H1 (cell line): ENCODE measurements around the gene AMZ1. TPM values are rescaled to one million over a fixed set of nuclear protein-coding genes. Genes with fewer than 3 reads are reported as not detected.

Experiments used
- CTCF ChIA-PET: fragments of 300-600 bp; sonication (Branson Sonifier 250); formaldehyde crosslinking; loops from one replicate; lab custom pipeline; 2021; ENCODE audit not compliant: partially characterized antibody; lab: Charles Lee
- POLR2A ChIA-PET: fragments of 300-600 bp; sonication (Branson Sonifier 250); formaldehyde crosslinking; loops from one replicate; lab custom pipeline; 2021; ENCODE audit warnings: inconsistent platforms; ENCODE audit not compliant: partially characterized antibody; lab: Charles Lee
- DNase-seq, 2 experiments: peaks; one replicate each; pipeline versions ENCODE4 v3.0.0 to v3.0.0-alpha.2; 2010 to 2022; ENCODE audit warnings: low spot score in 2 of 2, low read depth in 1 of 2, mixed read lengths in 1 of 2
- FAIRE-seq: peaks from 2 replicates; lab custom pipeline; 2011; peaks lifted over from hg19 to GRCh38; lab: Jason Lieb, UNC
- H2AFZ ChIP-seq: 2 replicates; pipeline ENCODE4 v1.8.1; 2012; ENCODE audit warnings: low read length, inconsistent platforms
- H2AK5ac ChIP-seq: 2 replicates; pipeline ENCODE4 v1.6.1; 2013; ENCODE audit warnings: low read depth, low read length
- H2BK120ac ChIP-seq: replicated peaks from 2 replicates; pipeline ENCODE3; 2013; ENCODE audit warnings: low read depth, low read length, inconsistent platforms
- H2BK12ac ChIP-seq: 2 replicates; pipeline ENCODE4 v1.6.1; 2013; ENCODE audit warnings: low read depth, low read length
- H2BK15ac ChIP-seq: 2 replicates; pipeline ENCODE4 v1.6.1; 2013; ENCODE audit warnings: low read length
- H2BK20ac ChIP-seq: 2 replicates; pipeline ENCODE4 v1.6.1; 2013; ENCODE audit warnings: low read length
- H2BK5ac ChIP-seq: 2 replicates; pipeline ENCODE4 v1.6.1; 2013; ENCODE audit warnings: low read depth, low read length
- H3K14ac ChIP-seq: 2 replicates; pipeline ENCODE4 v1.6.1; 2013; ENCODE audit warnings: inconsistent platforms; ENCODE audit not compliant: insufficient read length
- H3K18ac ChIP-seq: 2 replicates; pipeline ENCODE4 v1.6.1; 2013; ENCODE audit warnings: low read length; ENCODE audit errors: extremely low read depth
- H3K23ac ChIP-seq: 2 replicates; pipeline ENCODE4 v1.6.1; 2013; ENCODE audit warnings: inconsistent platforms; ENCODE audit not compliant: insufficient read length
- H3K23me2 ChIP-seq: 2 replicates; pipeline ENCODE4 v1.6.1; 2013; ENCODE audit warnings: low read depth, low read length
- H3K27ac ChIP-seq: 2 replicates; pipeline ENCODE4 v1.6.1; 2011; ENCODE audit warnings: low read depth, low read length, inconsistent platforms
- H3K27me3 ChIP-seq, 4 experiments: replicated peaks in 1 of 4; 1 replicate in 1 of 4; 2 replicates in 3 of 4; pipeline versions ENCODE4 v1.6.1 to v1.8.1; 2011 to 2013; ENCODE audit warnings: low read length in 3 of 4, mild to moderate bottlenecking in 3 of 4, inconsistent platforms in 2 of 4, mixed read lengths in 2 of 4, moderate library complexity in 1 of 4; ENCODE audit not compliant: control insufficient read depth in 3 of 4, insufficient read depth in 3 of 4; ENCODE audit errors: extremely low read depth in 1 of 4
- H3K36me3 ChIP-seq, 4 experiments: 2 replicates each; pipeline versions ENCODE4 v1.6.1 to v1.8.1; 2011 to 2013; ENCODE audit warnings: mild to moderate bottlenecking in 4 of 4, low read length in 3 of 4, moderate library complexity in 2 of 4, control low read depth in 1 of 4, inconsistent platforms in 1 of 4; ENCODE audit not compliant: insufficient read depth in 4 of 4, control insufficient read depth in 2 of 4
- H3K4ac ChIP-seq: replicated peaks from 2 replicates; pipeline ENCODE3; 2013; ENCODE audit warnings: low read length, low read depth, mixed read lengths, inconsistent platforms; ENCODE audit not compliant: insufficient read length
- H3K4me1 ChIP-seq, 4 experiments: replicated peaks in 1 of 4; 1 replicate in 1 of 4; 2 replicates in 3 of 4; pipeline versions ENCODE4 v1.6.1 to v1.8.1; 2011 to 2013; ENCODE audit warnings: low read length in 3 of 4, inconsistent platforms in 2 of 4, mixed read lengths in 1 of 4; ENCODE audit not compliant: insufficient read depth in 4 of 4, control insufficient read depth in 3 of 4
- H3K4me2 ChIP-seq, 2 experiments: 2 replicates each; pipeline versions ENCODE4 v1.6.1 to v1.8.1; 2011 to 2013; ENCODE audit warnings: low read depth in 2 of 2, low read length in 2 of 2, control low read depth in 1 of 2, inconsistent platforms in 1 of 2, mild to moderate bottlenecking in 1 of 2; ENCODE audit not compliant: insufficient read depth in 1 of 2
- H3K4me3 ChIP-seq, 4 experiments: fragments of 200-600, 300-600 bp in 1 of 4; sonication (generic), shearing (Covaris generic), sonication (Bioruptor Twin) in 1 of 4; 2 replicates each; pipeline versions ENCODE4 v1.5.1 to v1.8.1; 2011 to 2016; ENCODE audit warnings: low read length in 4 of 4, low read depth in 3 of 4, control low read depth in 2 of 4, inconsistent platforms in 2 of 4, mild to moderate bottlenecking in 2 of 4, mixed read lengths in 1 of 4, moderate library complexity in 1 of 4; ENCODE audit not compliant: insufficient read depth in 2 of 4; ENCODE audit errors: extremely low read depth in 1 of 4
- H3K56ac ChIP-seq: replicated peaks from 2 replicates; pipeline ENCODE3; 2013; ENCODE audit warnings: low read depth, mild to moderate bottlenecking, mixed read lengths, low read length, inconsistent platforms; ENCODE audit not compliant: insufficient read length
- H3K79me1 ChIP-seq: 2 replicates; pipeline ENCODE4 v1.6.1; 2013; ENCODE audit warnings: low read depth, low read length, control low read depth
- H3K79me2 ChIP-seq, 2 experiments: 2 replicates each; pipeline versions ENCODE4 v1.6.1 to v1.8.1; 2012 to 2013; ENCODE audit warnings: low read length in 2 of 2, mild to moderate bottlenecking in 2 of 2, inconsistent platforms in 1 of 2; ENCODE audit not compliant: insufficient read depth in 2 of 2, control insufficient read depth in 1 of 2
- H3K9ac ChIP-seq, 4 experiments: replicated peaks in 1 of 4; 1 replicate in 1 of 4; 2 replicates in 3 of 4; pipeline versions ENCODE4 v1.6.1 to v1.8.1; 2011 to 2013; ENCODE audit warnings: low read depth in 3 of 4, low read length in 3 of 4, control low read depth in 2 of 4, mild to moderate bottlenecking in 2 of 4, moderate library complexity in 2 of 4, inconsistent platforms in 1 of 4; ENCODE audit errors: extremely low read depth in 1 of 4
- H3K9me3 ChIP-seq, 2 experiments: 2 replicates each; pipeline versions ENCODE4 v1.6.1 to v1.8.1; 2012 to 2013; ENCODE audit warnings: mild to moderate bottlenecking in 2 of 2, moderate library complexity in 2 of 2, control low read depth in 1 of 2, inconsistent platforms in 1 of 2, low read depth in 1 of 2, low read length in 1 of 2, mixed read lengths in 1 of 2; ENCODE audit not compliant: insufficient read depth in 2 of 2
- H4K20me1 ChIP-seq, 2 experiments: replicated peaks in 1 of 2; 2 replicates each; pipeline versions ENCODE3 to v1.8.1; 2011 to 2013; ENCODE audit warnings: inconsistent platforms in 2 of 2, low read length in 2 of 2, mild to moderate bottlenecking in 1 of 2; ENCODE audit not compliant: insufficient read depth in 2 of 2, control insufficient read depth in 1 of 2
- H4K5ac ChIP-seq: 2 replicates; pipeline ENCODE4 v1.6.1; 2013; ENCODE audit warnings: low read length, low read depth, mixed read lengths, inconsistent platforms; ENCODE audit not compliant: insufficient read length
- H4K8ac ChIP-seq: 2 replicates; pipeline ENCODE4 v1.8.0; 2013; ENCODE audit warnings: mild to moderate bottlenecking, moderate library complexity, low read length, inconsistent platforms; ENCODE audit not compliant: insufficient read depth; ENCODE audit errors: extremely low read depth
- H4K91ac ChIP-seq: replicated peaks from 2 replicates; pipeline ENCODE3; 2013; ENCODE audit warnings: low read length, mixed read lengths, inconsistent platforms; ENCODE audit not compliant: insufficient read length
- ATF3 ChIP-seq: IDR thresholded peaks from 2 replicates; pipeline ENCODE4 v1.6.1; 2011; ENCODE audit warnings: low read depth, mild to moderate bottlenecking, low read length; ENCODE audit not compliant: insufficient read depth
- CHD2 ChIP-seq: IDR thresholded peaks from 2 replicates; pipeline ENCODE4 v1.6.1; 2012; ENCODE audit warnings: low read length, improper control_type of control experiment
- CREB1 ChIP-seq: IDR thresholded peaks from 2 replicates; pipeline ENCODE4 v1.6.1; 2012; ENCODE audit warnings: inconsistent platforms
- CTBP2 ChIP-seq: IDR thresholded peaks from 2 replicates; pipeline ENCODE4 v1.7.0; 2011; ENCODE audit warnings: borderline replicate concordance, mild to moderate bottlenecking, moderate library complexity, mixed read lengths, low read length; ENCODE audit not compliant: insufficient read depth, insufficient read length
- EP300 ChIP-seq, 2 experiments: IDR thresholded peaks; 1 replicate in 1 of 2; 2 replicates in 1 of 2; pipeline ENCODE4 v1.6.1; 2011 to 2012; ENCODE audit warnings: low read depth in 2 of 2, low read length in 2 of 2, mild to moderate bottlenecking in 2 of 2, borderline replicate concordance in 1 of 2, inconsistent platforms in 1 of 2, moderate library complexity in 1 of 2
- FOSL1 ChIP-seq: IDR thresholded peaks from 2 replicates; pipeline ENCODE4 v1.6.1; 2011; ENCODE audit warnings: mild to moderate bottlenecking, low read depth, low read length, moderate library complexity; ENCODE audit not compliant: insufficient read depth
- HDAC6 ChIP-seq: IDR thresholded peaks from one replicate; pipeline ENCODE4 v1.7.1; 2012; ENCODE audit warnings: low read depth, mild to moderate bottlenecking, inconsistent platforms, low read length, moderate library complexity
- MAFK ChIP-seq: IDR thresholded peaks from 2 replicates; pipeline ENCODE4 v1.6.1; 2012; ENCODE audit warnings: low read depth, mild to moderate bottlenecking, improper control_type of control experiment, low read length
- RFX5 ChIP-seq: IDR thresholded peaks from 2 replicates; pipeline ENCODE4 v1.6.1; 2011; ENCODE audit warnings: low read depth, low read length, improper control_type of control experiment, borderline replicate concordance
- SIN3A ChIP-seq, 2 experiments: IDR thresholded peaks in 1 of 2; conservative IDR thresholded peaks in 1 of 2; 2 replicates each; pipeline ENCODE4 v1.6.1; 2011 to 2012; ENCODE audit warnings: low read length in 2 of 2, improper control_type of control experiment in 1 of 2, low read depth in 1 of 2, mild to moderate bottlenecking in 1 of 2
- SRF ChIP-seq: IDR thresholded peaks from 2 replicates; pipeline ENCODE4 v1.6.1; 2011; ENCODE audit warnings: mild to moderate bottlenecking, low read depth, low read length, moderate library complexity
- TAF7 ChIP-seq: optimal IDR thresholded peaks from 2 replicates; pipeline ENCODE3; 2011; ENCODE audit warnings: low read depth, mild to moderate bottlenecking, inconsistent platforms, low read length, moderate library complexity, borderline replicate concordance
- YY1 ChIP-seq: IDR thresholded peaks from 2 replicates; pipeline ENCODE4 v1.6.1; 2011; ENCODE audit warnings: low read depth, mild to moderate bottlenecking, low read length
- ZNF274 ChIP-seq: IDR thresholded peaks from 2 replicates; pipeline ENCODE4 v1.7.0; 2012; ENCODE audit warnings: low read length, borderline replicate concordance; ENCODE audit errors: extremely low read depth
- WGBS, 2 experiments: shearing (Covaris generic) in 1 of 2; methylation state at CpG; one replicate each; pipeline versions ENCODE4 v1.1.6 to v1.1.7; 2013 to 2015; ENCODE audit warnings: low lambda C conversion rate in 2 of 2, mixed read lengths in 2 of 2, inconsistent platforms in 1 of 2, low coverage in 1 of 2, missing lambda C conversion rate in 1 of 2; ENCODE audit not compliant: insufficient replicate concordance in 2 of 2, insufficient coverage in 1 of 2, insufficient read length in 1 of 2; ENCODE audit errors: extremely low coverage in 1 of 2, missing lambda C conversion rate in 1 of 2; 5-methylcytosine and 5-hydroxymethylcytosine counted together
- polyA plus RNA-seq, 7 experiments: library from polyadenylated mRNA; depleted of rRNA in 3 of 7; stranded (reverse) in 5 of 7; unstranded in 2 of 7; fragments of >200 nt in 5 of 7; fragments of 200-250 nt in 2 of 7; gene quantifications; 1 replicate in 5 of 7; 2 replicates in 1 of 7; 4 replicates in 1 of 7; pipeline versions ENCODE4 v1.2.1 to v1.2.3, GENCODE V29; 2011 to 2013; ENCODE audit warnings: missing spikeins in 2 of 7, mixed read lengths in 2 of 7
- total RNA-seq: library from RNA; stranded (reverse); fragmentation: NEBNext Ultra II Directional; extraction: Animal tissue kit (Norgen Biotek cat#: 25700); gene quantifications from 2 replicates; pipeline ENCODE4 v1.2.1, GENCODE V29; 2021

AMZ1 gene
- total and polyA plus RNA-seq, 2 of the 8 experiments (the other 6 are each of a cell fraction or from before 2014, with no cell fraction given): 0.59 to 1.4 TPM

- Histone ChIP-seq H4K20me1 (peaks cover 2 to 4% of the 10 kb centered on the region in 2 experiments), H2BK120ac (no peak overlapping the region), H3K4me3 (no peak overlapping the region), H3K27ac (no peak overlapping the region), H2AK5ac (no peak overlapping the region), H4K91ac (no peak overlapping the region), H3K56ac (no peak overlapping the region), H2BK15ac (no peak overlapping the region), H4K8ac (no peak overlapping the region), H3K4me1 (no peaks in the 10 kb centered on the region; a peak in 4 of 7 replicates), H3K9ac (no peak overlapping the region), H3K4ac (no peak overlapping the region), H3K14ac (no peak overlapping the region), H3K79me1 (no peaks in the 10 kb centered on the region; the same call in 1 of the 2 replicates), H3K79me2 (no peaks in the 10 kb centered on the region), H2BK12ac (no peak overlapping the region; the same call in 1 of the 2 replicates), H2AFZ (no peak overlapping the region), H3K18ac (no peak overlapping the region), H3K23ac (no peak overlapping the region), H3K9me3 (no peaks in the 10 kb centered on the region), H2BK5ac (no peak overlapping the region), H3K23me2 (no peaks in the 10 kb centered on the region), H3K27me3 (no peaks in the 10 kb centered on the region), H4K5ac (no peak overlapping the region), H3K36me3 (peaks cover 0 to 9% (median 8%) of the 10 kb centered on the region in 4 experiments; a peak in 4 of 8 replicates), H3K4me2 (no peak overlapping the region), H2BK20ac (no peak overlapping the region)
- ChIA-PET POLR2A (no interaction called here), CTCF (interaction anchor here (0.6 to 11.4 kb wide), 9 partner anchors 9 to 608 kb away, joined by 3 to 125 read pairs (median 3); no protein-coding TSS in a partner anchor)
- no peak for TF ChIP-seq FOSL1
- no peak for TF ChIP-seq MAFK
- TF ChIP-seq CHD2: no peak
- no peak for TF ChIP-seq CTBP2
- TF ChIP-seq EP300 (IDR thresholded peaks at IDR 0.05; ENCODE audit: borderline replicate concordance in 1 of 2, low read depth in 2 of 2, low read length in 2 of 2): no peak
- TF ChIP-seq RFX5: no peak
- TF ChIP-seq HDAC6: no peak
- no peak for TF ChIP-seq ATF3
- TF ChIP-seq CREB1: no peak
- no peak for TF ChIP-seq SRF
- TF ChIP-seq SIN3A (conservative IDR thresholded peaks at IDR 0.05 in 1 of 2, IDR thresholded peaks at IDR 0.05 in 1 of 2; ENCODE audit: low read depth in 1 of 2, low read length in 2 of 2): no peak
- no peak for TF ChIP-seq YY1
- no peak for TF ChIP-seq TAF7
- no peak for TF ChIP-seq ZNF274
- no peak for FAIRE-seq
- DNase-seq: no peak
- WGBS, 2 experiments: 97% methylated on average over 20 of the region's 20 CpGs; no CpG with 5 or more reads in 1 of the 2 experiments
These were observed 28.9 kb downstream of the AMZ1 start for GRCh38 chr7:2716906-2717292.
